Activated CD8-positive, alpha-beta T cell treated with anti-CD3 and anti-CD28 coated beads for 36 hours (primary cell): ENCODE measurements around the gene RSL1D1. TPM values are rescaled to one million over a fixed set of nuclear protein-coding genes. Genes with fewer than 3 reads are reported as not detected.

Source experiments
- ATAC-seq: fragments of 200-7000 bp; cut with Tn5 transposase; one replicate; pipeline ENCODE4 v1.10.0; 2021; ENCODE audit warnings: mild to moderate bottlenecking, moderate library complexity
- CTCF ChIA-PET: fragments of 350-600 bp; sonication (Branson Sonifier 250); formaldehyde crosslinking; loops from one replicate; lab custom pipeline; 2021; ENCODE audit warnings: antibody characterized with exemption; lab: Charles Lee
- POLR2A ChIA-PET: fragments of 350-600 bp; sonication (Branson Sonifier 250); formaldehyde crosslinking; loops from one replicate; lab custom pipeline; 2021; ENCODE audit warnings: antibody characterized with exemption; lab: Charles Lee
- DNase-seq: peaks from one replicate; pipeline ENCODE4 v3.0.0-alpha.2; 2020
- H3K27ac Mint-ChIP-seq: one replicate; pipeline ENCODE4 v1.8.0; 2021; ENCODE audit warnings: mild to moderate bottlenecking, mixed read lengths
- H3K27me3 Mint-ChIP-seq: one replicate; pipeline ENCODE4 v1.8.0; 2021; ENCODE audit warnings: mixed read lengths
- H3K36me3 Mint-ChIP-seq: one replicate; pipeline ENCODE4 v1.8.0; 2021; ENCODE audit warnings: low read depth, mixed read lengths
- H3K4me1 Mint-ChIP-seq: one replicate; pipeline ENCODE4 v1.8.0; 2021; ENCODE audit warnings: low read depth, mixed read lengths
- H3K4me3 Mint-ChIP-seq: one replicate; pipeline ENCODE4 v1.8.0; 2021; ENCODE audit warnings: mild to moderate bottlenecking, moderate library complexity, mixed read lengths
- H3K9me3 Mint-ChIP-seq: one replicate; pipeline ENCODE4 v1.8.0; 2021; ENCODE audit warnings: mixed read lengths
- intact Hi-C: fragments of 100-400 bp; cut with micrococcal nuclease; formaldehyde crosslinking; loops from one replicate; pipeline ENCODE4 v1.10.0; 2022
- total RNA-seq, 2 experiments: library from RNA; stranded (reverse); gene quantifications; one replicate each; pipeline ENCODE4 v1.2.3, GENCODE V29; 2021
- TF ChIP-seq, protein P1 (sequence below): fragments of 200-600 bp; IDR thresholded peaks from one replicate; pipeline ENCODE4 v1.8.0; 2022; ENCODE audit warnings: antibody characterized with exemption, mild to moderate bottlenecking

RSL1D1 gene
- total RNA-seq, 2 experiments from 2014 or later = 344 TPM

DNA sequence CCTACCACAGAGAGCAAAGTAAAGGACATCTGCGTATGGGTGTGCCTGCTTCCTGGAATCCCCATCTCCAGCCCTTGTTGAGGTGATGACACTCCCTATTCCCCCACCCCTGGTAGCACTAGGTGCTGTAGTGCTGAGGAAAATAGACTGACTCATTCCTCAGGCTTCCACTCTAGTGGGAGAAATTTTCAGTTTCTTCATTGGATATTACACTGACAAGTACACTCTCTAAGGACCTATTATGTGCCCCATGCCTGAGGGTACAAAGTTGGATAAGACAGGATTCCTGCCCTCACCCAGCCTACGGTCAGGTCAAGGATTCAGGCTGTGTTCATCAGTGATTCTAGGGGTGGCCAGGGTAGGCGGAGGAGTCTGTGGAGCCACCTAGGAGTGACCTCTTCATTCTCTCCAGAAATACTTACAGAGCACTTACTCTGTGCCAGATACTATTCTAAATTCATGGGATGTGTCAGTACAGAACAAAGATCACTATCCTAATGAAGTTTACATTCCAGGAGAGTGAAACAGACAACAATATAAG lies 49.8 kb downstream of the RSL1D1 start:
- TF ChIP-seq, protein P1, sequence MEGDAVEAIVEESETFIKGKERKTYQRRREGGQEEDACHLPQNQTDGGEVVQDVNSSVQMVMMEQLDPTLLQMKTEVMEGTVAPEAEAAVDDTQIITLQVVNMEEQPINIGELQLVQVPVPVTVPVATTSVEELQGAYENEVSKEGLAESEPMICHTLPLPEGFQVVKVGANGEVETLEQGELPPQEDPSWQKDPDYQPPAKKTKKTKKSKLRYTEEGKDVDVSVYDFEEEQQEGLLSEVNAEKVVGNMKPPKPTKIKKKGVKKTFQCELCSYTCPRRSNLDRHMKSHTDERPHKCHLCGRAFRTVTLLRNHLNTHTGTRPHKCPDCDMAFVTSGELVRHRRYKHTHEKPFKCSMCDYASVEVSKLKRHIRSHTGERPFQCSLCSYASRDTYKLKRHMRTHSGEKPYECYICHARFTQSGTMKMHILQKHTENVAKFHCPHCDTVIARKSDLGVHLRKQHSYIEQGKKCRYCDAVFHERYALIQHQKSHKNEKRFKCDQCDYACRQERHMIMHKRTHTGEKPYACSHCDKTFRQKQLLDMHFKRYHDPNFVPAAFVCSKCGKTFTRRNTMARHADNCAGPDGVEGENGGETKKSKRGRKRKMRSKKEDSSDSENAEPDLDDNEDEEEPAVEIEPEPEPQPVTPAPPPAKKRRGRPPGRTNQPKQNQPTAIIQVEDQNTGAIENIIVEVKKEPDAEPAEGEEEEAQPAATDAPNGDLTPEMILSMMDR = no peak
- no peak for ATAC-seq
- Mint-ChIP-seq H3K9me3 (no peaks in the 10 kb centered on the region), H3K27me3 (no peaks in the 10 kb centered on the region), H3K4me3 (no peak overlapping the region), H3K27ac (no peak overlapping the region), H3K36me3 (peaks cover 3% of the 10 kb centered on the region), H3K4me1 (peaks cover 28% of the 10 kb centered on the region)
- no peak for DNase-seq
- POLR2A ChIA-PET = no interaction called here
- CTCF ChIA-PET = no interaction called here
- intact Hi-C loops = no loop called here

DNA sequence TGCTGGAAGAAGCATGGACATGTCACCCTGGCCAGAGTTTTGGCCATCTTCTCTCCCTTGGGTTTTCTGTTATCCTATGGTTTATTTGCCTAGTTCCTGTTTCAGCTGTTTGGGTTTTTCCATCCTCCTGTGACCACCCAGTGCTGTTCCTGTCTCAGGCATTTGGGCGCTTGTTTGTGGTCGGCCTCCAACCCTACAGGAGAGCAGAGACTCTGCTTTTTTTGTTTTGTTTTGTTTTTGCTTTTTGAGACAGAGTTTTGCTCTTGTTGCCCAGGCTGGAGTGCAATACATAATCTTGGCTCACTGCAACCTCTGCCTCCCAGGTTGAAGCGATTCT lies 51.0 kb downstream of the RSL1D1 start:
- TF ChIP-seq, protein P1 = no peak
- H3K36me3 Mint-ChIP-seq = peaks cover 11% of the 10 kb centered on the region
- DNase-seq = no peak
- intact Hi-C loops = no loop called here
- H3K9me3 Mint-ChIP-seq = no peaks in the 10 kb centered on the region
- H3K4me3 Mint-ChIP-seq = peak overlapping the region; percentile 89
- ChIA-PET POLR2A (interaction anchor here (1.0 kb wide), 1 partner anchor 16 kb away, joined by 4 read pairs; no protein-coding TSS in a partner anchor), CTCF (interaction anchor here (1.2 kb wide), 1 partner anchor 404 kb away, joined by 4 read pairs; no protein-coding TSS in a partner anchor)
- no peak for ATAC-seq
- no peaks in the 10 kb centered on the region for H3K27me3 Mint-ChIP-seq
- peaks cover 35% of the 10 kb centered on the region for H3K4me1 Mint-ChIP-seq
- H3K27ac Mint-ChIP-seq = peak overlapping the region; percentile 96

DNA sequence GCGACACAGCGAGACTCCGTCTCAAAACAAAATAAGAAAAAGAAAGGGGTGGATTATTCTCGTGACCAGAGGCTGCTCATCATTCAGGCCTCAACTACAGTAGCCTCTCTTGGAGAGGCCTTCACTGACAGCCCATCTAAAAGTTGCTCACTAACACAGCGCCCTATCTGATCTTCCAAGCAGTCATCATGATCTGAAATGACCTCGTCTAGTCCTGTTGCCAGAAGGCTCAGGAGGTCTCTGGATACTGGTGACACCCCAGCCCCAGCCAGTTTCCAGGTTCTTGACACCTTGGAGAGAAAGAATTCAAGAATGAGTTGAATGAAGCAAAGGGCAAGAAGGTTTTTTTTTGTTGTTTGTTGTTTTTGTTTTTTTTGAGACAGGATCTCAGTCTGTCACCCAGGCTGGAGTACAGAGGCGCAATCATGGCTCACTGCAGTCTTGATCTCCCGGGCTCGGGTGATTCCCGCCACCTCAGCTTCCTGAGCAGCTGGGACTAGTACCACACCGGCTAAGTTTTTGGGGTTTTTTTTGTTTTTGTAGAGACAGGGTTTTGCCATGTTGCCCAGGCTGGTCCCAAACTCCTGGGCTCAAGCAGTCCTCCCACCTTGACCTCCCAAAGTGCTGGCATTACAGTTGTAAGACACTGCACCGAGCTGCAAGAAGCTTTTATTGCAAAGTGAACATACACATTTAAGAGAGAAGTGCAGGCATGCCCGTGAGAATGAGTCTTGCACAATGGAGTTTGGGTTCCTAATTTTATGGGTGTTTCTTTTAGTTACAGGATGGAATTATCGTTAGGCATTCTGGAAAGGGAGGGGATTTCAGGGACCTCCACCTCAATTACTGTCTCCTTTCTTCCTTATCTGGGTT lies 51.6 kb downstream of the RSL1D1 start:
- peaks cover 40% of the 10 kb centered on the region for H3K4me1 Mint-ChIP-seq
- no peaks in the 10 kb centered on the region for H3K27me3 Mint-ChIP-seq
- intact Hi-C loops = loop anchor here (5.0 kb wide), 1 partner anchor 57 kb away; the partner anchor contains the start of gene TXNDC11
- no peaks in the 10 kb centered on the region for H3K9me3 Mint-ChIP-seq
- ATAC-seq (no peak), DNase-seq (peak; percentile 47)
- H3K36me3 Mint-ChIP-seq = peaks cover 16% of the 10 kb centered on the region
- CTCF ChIA-PET = interaction anchor here (1.0 to 4.1 kb wide), 4 partner anchors 8 to 404 kb away, joined by 3 to 31 read pairs (median 4); partner anchors contain the start of gene TXNDC11
- peak overlapping the region; percentile 89 for H3K4me3 Mint-ChIP-seq
- peak overlapping the region; percentile 96 for H3K27ac Mint-ChIP-seq
- POLR2A ChIA-PET = interaction anchor here (0.6 to 1.1 kb wide), 4 partner anchors 11 to 259 kb away, joined by 3 to 4 read pairs (median 4); no protein-coding TSS in a partner anchor
- TF ChIP-seq, protein P1 = no peak

DNA sequence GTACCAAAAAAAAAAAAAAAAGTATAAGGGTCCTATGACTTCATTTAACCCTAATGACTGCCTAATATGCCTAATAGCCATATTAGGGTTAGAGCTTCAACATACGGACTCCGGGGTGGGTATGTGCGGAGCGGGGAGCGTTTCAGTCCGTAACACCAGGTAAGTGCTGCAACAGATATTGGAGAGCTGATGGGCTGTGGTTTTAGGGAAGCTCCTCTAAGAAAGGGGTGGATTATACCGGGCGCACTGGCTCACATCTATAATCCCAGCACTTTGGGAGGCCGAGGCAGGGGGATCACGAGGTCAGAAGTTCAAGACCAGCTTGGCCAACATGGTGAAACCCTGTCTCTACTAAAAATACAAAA lies 52.3 kb downstream of the RSL1D1 start:
- H3K4me3 Mint-ChIP-seq = peak overlapping the region; percentile 89
- CTCF ChIA-PET = interaction anchor here (1.0 to 7.5 kb wide), 6 partner anchors 9 to 267 kb away, joined by 3 to 125 read pairs (median 10); partner anchors contain the start of gene TXNDC11
- H3K36me3 Mint-ChIP-seq = peaks cover 23% of the 10 kb centered on the region
- POLR2A ChIA-PET = interaction anchor here (0.6 to 6.6 kb wide), 7 partner anchors 12 to 258 kb away, joined by 3 to 55 read pairs (median 4); partner anchors contain the start of gene TXNDC11
- H3K4me1 Mint-ChIP-seq = peaks cover 48% of the 10 kb centered on the region
- intact Hi-C loops = loop anchor here (5.0 kb wide), 1 partner anchor 57 kb away; the partner anchor contains the start of gene TXNDC11
- no peaks in the 10 kb centered on the region for H3K27me3 Mint-ChIP-seq
- no peak for DNase-seq
- no peaks in the 10 kb centered on the region for H3K9me3 Mint-ChIP-seq
- H3K27ac Mint-ChIP-seq = peak overlapping the region; percentile 96
- ATAC-seq = no peak
- TF ChIP-seq, protein P1 = no peak
